ENCODE measurements around the gene ANKRD18A. TPM values are rescaled to one million over a fixed set of nuclear protein-coding genes. Genes with fewer than 3 reads are reported as not detected.

The ANKRD18A gene
- total and polyA plus RNA-seq, 4 donors: 3.5 to 10.0 (median 5.8) TPM

GRCh38 chr9:38650564-38650963 lies 30.2 kb upstream of the ANKRD18A start:
- Histone ChIP-seq H3K4me1 (ENCODE audit: control insufficient read depth, insufficient read depth, low read length) (no peaks in the 10 kb centered on the region), H3K36me3 (ENCODE audit: control insufficient read depth, insufficient read depth, low read length) (no peaks in the 10 kb centered on the region), H3K27me3 (ENCODE audit: control insufficient read depth, insufficient read depth, low read length) (no peaks in the 10 kb centered on the region), H3K4me3 (ENCODE audit: low read depth, low read length) (no peak overlapping the region), H3K9me3 (ENCODE audit: control insufficient read depth, insufficient read depth, low read length) (no peaks in the 10 kb centered on the region), H3K27ac (ENCODE audit: low read depth, low read length) (no peak overlapping the region)
- WGBS (ENCODE audit: insufficient coverage): 96% methylated on average over 5 of the region's 8 CpGs
- DNase-seq (ENCODE audit: low read depth in 4 of 6, low spot score in 6 of 6): no peak

GRCh38 chr9:38649731-38650363 lies 29.5 kb upstream of the ANKRD18A start:
- Histone ChIP-seq H3K36me3 (ENCODE audit: control insufficient read depth, insufficient read depth, low read length) (no peaks in the 10 kb centered on the region), H3K9me3 (ENCODE audit: control insufficient read depth, insufficient read depth, low read length) (no peaks in the 10 kb centered on the region), H3K4me3 (ENCODE audit: low read depth, low read length) (no peak overlapping the region), H3K27ac (ENCODE audit: low read depth, low read length) (no peak overlapping the region), H3K27me3 (ENCODE audit: control insufficient read depth, insufficient read depth, low read length) (no peaks in the 10 kb centered on the region), H3K4me1 (ENCODE audit: control insufficient read depth, insufficient read depth, low read length) (no peaks in the 10 kb centered on the region)
- 93% methylated on average over 6 of the region's 8 CpGs for WGBS (ENCODE audit: insufficient coverage)
- DNase-seq (ENCODE audit: low read depth in 4 of 6, low spot score in 6 of 6): no peak

- Histone ChIP-seq H3K27me3 (ENCODE audit: control insufficient read depth, insufficient read depth, low read length) (no peaks in the 10 kb centered on the region), H3K27ac (ENCODE audit: low read depth, low read length) (no peak overlapping the region), H3K36me3 (ENCODE audit: control insufficient read depth, insufficient read depth, low read length) (no peaks in the 10 kb centered on the region), H3K4me1 (ENCODE audit: control insufficient read depth, insufficient read depth, low read length) (peaks cover 11% of the 10 kb centered on the region), H3K9me3 (ENCODE audit: control insufficient read depth, insufficient read depth, low read length) (no peaks in the 10 kb centered on the region), H3K4me3 (ENCODE audit: low read depth, low read length) (no peak overlapping the region)
- no peak for DNase-seq (ENCODE audit: low read depth in 4 of 6, low spot score in 6 of 6)
- no CpG with 5 or more reads among the region's 2 CpGs for WGBS (ENCODE audit: insufficient coverage)
These were observed 24.2 kb upstream of the ANKRD18A start for GRCh38 chr9:38644601-38645000.

GRCh38 chr9:38643815-38644173 lies 23.4 kb upstream of the ANKRD18A start:
- Histone ChIP-seq H3K9me3 (ENCODE audit: control insufficient read depth, insufficient read depth, low read length) (no peaks in the 10 kb centered on the region), H3K27ac (ENCODE audit: low read depth, low read length) (no peak overlapping the region), H3K27me3 (ENCODE audit: control insufficient read depth, insufficient read depth, low read length) (no peaks in the 10 kb centered on the region), H3K4me3 (ENCODE audit: low read depth, low read length) (no peak overlapping the region), H3K36me3 (ENCODE audit: control insufficient read depth, insufficient read depth, low read length) (no peaks in the 10 kb centered on the region), H3K4me1 (ENCODE audit: control insufficient read depth, insufficient read depth, low read length) (peaks cover 11% of the 10 kb centered on the region)
- DNase-seq (ENCODE audit: low read depth in 4 of 6, low spot score in 6 of 6): no peak
- 71% methylated on average over 2 of the region's 3 CpGs for WGBS (ENCODE audit: insufficient coverage)

- Histone ChIP-seq H3K27me3 (ENCODE audit: control insufficient read depth, insufficient read depth, low read length) (no peaks in the 10 kb centered on the region), H3K27ac (ENCODE audit: low read depth, low read length) (no peak overlapping the region), H3K36me3 (ENCODE audit: control insufficient read depth, insufficient read depth, low read length) (no peaks in the 10 kb centered on the region), H3K4me3 (ENCODE audit: low read depth, low read length) (no peak overlapping the region), H3K9me3 (ENCODE audit: control insufficient read depth, insufficient read depth, low read length) (no peaks in the 10 kb centered on the region), H3K4me1 (ENCODE audit: control insufficient read depth, insufficient read depth, low read length) (peaks cover 11% of the 10 kb centered on the region)
- 92% methylated on average over 9 of the region's 18 CpGs for WGBS (ENCODE audit: insufficient coverage)
- DNase-seq (ENCODE audit: low read depth in 4 of 6, low spot score in 6 of 6): no peak
These were observed 22.8 kb upstream of the ANKRD18A start for GRCh38 chr9:38642951-38643814.

- no peaks in the 10 kb centered on the region for H3K27me3 ChIP-seq (ENCODE audit: control insufficient read depth, insufficient read depth, low read length)
- no peak overlapping the region for H3K27ac ChIP-seq (ENCODE audit: low read depth, low read length)
- WGBS (ENCODE audit: insufficient coverage): 79% methylated on average over 11 of the region's 12 CpGs
- peaks cover 11% of the 10 kb centered on the region for H3K4me1 ChIP-seq (ENCODE audit: control insufficient read depth, insufficient read depth, low read length)
- H3K36me3 ChIP-seq (ENCODE audit: control insufficient read depth, insufficient read depth, low read length): no peaks in the 10 kb centered on the region
- H3K4me3 ChIP-seq (ENCODE audit: low read depth, low read length): no peak overlapping the region
- no peaks in the 10 kb centered on the region for H3K9me3 ChIP-seq (ENCODE audit: control insufficient read depth, insufficient read depth, low read length)
- peak in 2 of 6 donors; percentile 84 to 92 for DNase-seq (ENCODE audit: low read depth in 4 of 6, low spot score in 6 of 6)
These were observed 21.8 kb upstream of the ANKRD18A start for GRCh38 chr9:38641985-38642864.

GRCh38 chr9:38641142-38641541 lies 20.7 kb upstream of the ANKRD18A start:
- Histone ChIP-seq H3K27ac (ENCODE audit: low read depth, low read length) (no peak overlapping the region), H3K4me1 (ENCODE audit: control insufficient read depth, insufficient read depth, low read length) (peaks cover 11% of the 10 kb centered on the region), H3K9me3 (ENCODE audit: control insufficient read depth, insufficient read depth, low read length) (no peaks in the 10 kb centered on the region), H3K36me3 (ENCODE audit: control insufficient read depth, insufficient read depth, low read length) (no peaks in the 10 kb centered on the region), H3K4me3 (ENCODE audit: low read depth, low read length) (no peak overlapping the region), H3K27me3 (ENCODE audit: control insufficient read depth, insufficient read depth, low read length) (no peaks in the 10 kb centered on the region)
- 92% methylated on average over 7 of the region's 9 CpGs for WGBS (ENCODE audit: insufficient coverage)
- no peak for DNase-seq (ENCODE audit: low read depth in 4 of 6, low spot score in 6 of 6)

- Histone ChIP-seq H3K9me3 (ENCODE audit: control insufficient read depth, insufficient read depth, low read length) (no peaks in the 10 kb centered on the region), H3K27ac (ENCODE audit: low read depth, low read length) (no peak overlapping the region), H3K27me3 (ENCODE audit: control insufficient read depth, insufficient read depth, low read length) (no peaks in the 10 kb centered on the region), H3K4me3 (ENCODE audit: low read depth, low read length) (no peak overlapping the region), H3K36me3 (ENCODE audit: control insufficient read depth, insufficient read depth, low read length) (no peaks in the 10 kb centered on the region), H3K4me1 (ENCODE audit: control insufficient read depth, insufficient read depth, low read length) (peaks cover 11% of the 10 kb centered on the region)
- no peak for DNase-seq (ENCODE audit: low read depth in 4 of 6, low spot score in 6 of 6)
- 100% methylated on average over 2 of the region's 6 CpGs for WGBS (ENCODE audit: insufficient coverage)
These were observed 19.2 kb upstream of the ANKRD18A start for GRCh38 chr9:38639577-38639940.

- Histone ChIP-seq H3K4me1 (ENCODE audit: control insufficient read depth, insufficient read depth, low read length) (peaks cover 11% of the 10 kb centered on the region), H3K27me3 (ENCODE audit: control insufficient read depth, insufficient read depth, low read length) (no peaks in the 10 kb centered on the region), H3K9me3 (ENCODE audit: control insufficient read depth, insufficient read depth, low read length) (no peaks in the 10 kb centered on the region), H3K4me3 (ENCODE audit: low read depth, low read length) (no peak overlapping the region), H3K36me3 (ENCODE audit: control insufficient read depth, insufficient read depth, low read length) (no peaks in the 10 kb centered on the region), H3K27ac (ENCODE audit: low read depth, low read length) (no peak overlapping the region)
- 95% methylated on average over 5 of the region's 6 CpGs for WGBS (ENCODE audit: insufficient coverage)
- no peak for DNase-seq (ENCODE audit: low read depth in 4 of 6, low spot score in 6 of 6)
These were observed 18.6 kb upstream of the ANKRD18A start for GRCh38 chr9:38638881-38639576.

Data from spinal cord (tissue), 10 donors.